ENCODE measurements around the gene DUSP28. TPM values are rescaled to one million over a fixed set of nuclear protein-coding genes. Genes with fewer than 3 reads are reported as not detected.

Gene DUSP28
- total and polyA plus RNA-seq, 2 of the 8 experiments (the other 6 are each of a cell fraction or from before 2014, with no cell fraction given): 2.1 to 2.3 TPM

GRCh38 chr2:240605867-240606743, 45.9 kb downstream of the DUSP28 start (continued):
- TF ChIP-seq KDM5A (IDR thresholded peaks at IDR 0.05; ENCODE audit: low read length): no peak

All from H1 (cell line).